Prostate gland (tissue), 2 donors: ENCODE data around the gene PDE1C.

Source experiments
- CTCF ChIP-seq, 4 experiments: fragments of 200-600 bp in 2 of 4; fragments of 450-650 bp in 2 of 4; sonication (generic) in 2 of 4; IDR thresholded peaks; 1 replicate in 3 of 4; 2 replicates in 1 of 4; pipeline ENCODE4 v1.5.1; 2016 to 2019; ENCODE audit warnings: antibody characterized with exemption in 4 of 4, mild to moderate bottlenecking in 2 of 4, moderate library complexity in 2 of 4
- POLR2A ChIP-seq: fragments of 450-650 bp; IDR thresholded peaks from one replicate; pipeline ENCODE4 v1.6.1; 2016; ENCODE audit warnings: antibody characterized with exemption, mild to moderate bottlenecking
- POLR2AphosphoS5 ChIP-seq: sonication (generic); formaldehyde crosslinking; IDR thresholded peaks from one replicate; pipeline ENCODE4 v1.6.1; 2017; ENCODE audit warnings: antibody characterized with exemption

- TF ChIP-seq CTCF (IDR thresholded peaks at IDR 0.05) (no peak), POLR2A (no peak), POLR2AphosphoS5 (no peak)
Measured at GRCh38 chr7:31979690-31980330, 90.4 kb downstream of the PDE1C start.
